Tibial nerve (tissue), 4 donors: ENCODE results near the gene TRIM38.

Experiments
- EP300 ChIP-seq, 2 donors: sonication (generic); formaldehyde crosslinking; IDR thresholded peaks; one replicate each; pipeline ENCODE4 v1.6.1; 2017; ENCODE audit warnings: antibody characterized with exemption in 2 of 2, mild to moderate bottlenecking in 1 of 2
- POLR2A ChIP-seq, 2 donors: fragments of 450-650 bp; IDR thresholded peaks; one replicate each; pipeline ENCODE4 v1.6.1; 2017; ENCODE audit warnings: antibody characterized with exemption in 2 of 2, mild to moderate bottlenecking in 2 of 2, moderate library complexity in 2 of 2
- TF ChIP-seq, protein P1 (sequence below), 5 experiments: fragments of 200-600 bp in 3 of 5; fragments of 450-650 bp in 2 of 5; sonication (generic) in 3 of 5; IDR thresholded peaks; one replicate each; pipeline ENCODE4 v1.5.1; 2016 to 2019; ENCODE audit warnings: antibody characterized with exemption in 5 of 5, mild to moderate bottlenecking in 3 of 5, moderate library complexity in 2 of 5

DNA sequence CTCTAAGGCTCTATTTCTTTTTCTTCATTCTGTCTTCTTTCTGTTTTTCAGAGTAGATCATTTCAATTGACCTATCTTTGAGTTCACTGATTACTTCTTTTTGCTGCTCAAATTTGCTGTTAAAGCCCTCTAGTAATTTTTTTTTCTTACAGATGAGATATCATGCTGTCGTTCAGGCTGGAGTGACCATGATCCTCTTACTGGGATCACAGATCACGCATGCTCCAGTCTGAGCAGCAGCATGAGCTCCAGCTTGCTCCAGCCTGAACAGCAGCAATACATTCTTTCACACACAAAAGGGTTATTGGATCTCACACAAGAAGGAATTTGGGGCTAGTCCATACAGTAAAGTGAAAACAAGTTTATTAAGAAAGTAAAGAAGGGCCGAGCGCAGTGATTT, 12.3 kb upstream of the TRIM38 start:
- TF ChIP-seq, protein P1, sequence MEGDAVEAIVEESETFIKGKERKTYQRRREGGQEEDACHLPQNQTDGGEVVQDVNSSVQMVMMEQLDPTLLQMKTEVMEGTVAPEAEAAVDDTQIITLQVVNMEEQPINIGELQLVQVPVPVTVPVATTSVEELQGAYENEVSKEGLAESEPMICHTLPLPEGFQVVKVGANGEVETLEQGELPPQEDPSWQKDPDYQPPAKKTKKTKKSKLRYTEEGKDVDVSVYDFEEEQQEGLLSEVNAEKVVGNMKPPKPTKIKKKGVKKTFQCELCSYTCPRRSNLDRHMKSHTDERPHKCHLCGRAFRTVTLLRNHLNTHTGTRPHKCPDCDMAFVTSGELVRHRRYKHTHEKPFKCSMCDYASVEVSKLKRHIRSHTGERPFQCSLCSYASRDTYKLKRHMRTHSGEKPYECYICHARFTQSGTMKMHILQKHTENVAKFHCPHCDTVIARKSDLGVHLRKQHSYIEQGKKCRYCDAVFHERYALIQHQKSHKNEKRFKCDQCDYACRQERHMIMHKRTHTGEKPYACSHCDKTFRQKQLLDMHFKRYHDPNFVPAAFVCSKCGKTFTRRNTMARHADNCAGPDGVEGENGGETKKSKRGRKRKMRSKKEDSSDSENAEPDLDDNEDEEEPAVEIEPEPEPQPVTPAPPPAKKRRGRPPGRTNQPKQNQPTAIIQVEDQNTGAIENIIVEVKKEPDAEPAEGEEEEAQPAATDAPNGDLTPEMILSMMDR (IDR thresholded peaks at IDR 0.05), result no peak
- TF ChIP-seq POLR2A (IDR thresholded peaks at IDR 0.05) (no peak), EP300 (IDR thresholded peaks at IDR 0.05) (no peak)
